MM.1S (cell line): ENCODE data around the gene RAB42.

Experiments
- DNase-seq: peaks from one replicate; pipeline ENCODE4 v3.0.0-alpha.2; 2015
- H2AFZ ChIP-seq: fragments of 300-600 bp; sonication (generic); 2 replicates; pipeline ENCODE4 v1.6.0; 2016; ENCODE audit warnings: antibody characterized with exemption, low read length
- H3F3A ChIP-seq: fragments of 300-600 bp; sonication (generic); 2 replicates; pipeline ENCODE4 v1.6.1; 2016; ENCODE audit warnings: mild to moderate bottlenecking, antibody characterized with exemption, low read length, moderate library complexity, mixed read lengths; ENCODE audit not compliant: insufficient read depth
- H3K27ac ChIP-seq: fragments of 300-600 bp; sonication (generic); 2 replicates; pipeline ENCODE4 v1.5.1; 2016; ENCODE audit warnings: mild to moderate bottlenecking, low read length
- H3K27me3 ChIP-seq: fragments of 300-600 bp; sonication (generic); replicated peaks from 2 replicates; pipeline ENCODE4 v1.6.0; 2016; ENCODE audit warnings: low read length; ENCODE audit not compliant: insufficient read depth
- H3K36me3 ChIP-seq: fragments of 300-600 bp; sonication (generic); replicated peaks from 2 replicates; pipeline ENCODE4 v1.6.1; 2016; ENCODE audit warnings: mild to moderate bottlenecking, low read length, mixed read lengths; ENCODE audit not compliant: insufficient read depth
- H3K4me1 ChIP-seq: fragments of 300-600 bp; sonication (generic); 2 replicates; pipeline ENCODE4 v1.6.1; 2016; ENCODE audit warnings: low read length, mixed read lengths
- H3K4me2 ChIP-seq: fragments of 300-600 bp; sonication (generic); 2 replicates; pipeline ENCODE4 v1.6.0; 2016; ENCODE audit warnings: low read depth, low read length
- H3K4me3 ChIP-seq: fragments of 300-600 bp; sonication (generic); 2 replicates; pipeline ENCODE4 v1.5.1; 2016; ENCODE audit warnings: low read length, mixed read lengths
- H3K79me2 ChIP-seq: fragments of 300-600 bp; sonication (generic); 2 replicates; pipeline ENCODE4 v1.6.1; 2016; ENCODE audit warnings: mixed run types, low read length, mixed read lengths
- H3K9ac ChIP-seq: fragments of 300-600 bp; sonication (generic); 2 replicates; pipeline ENCODE4 v1.6.1; 2016; ENCODE audit warnings: low read length, mixed read lengths
- H3K9me2 ChIP-seq: fragments of 300-600 bp; sonication (generic); replicated peaks from 2 replicates; pipeline ENCODE4 v1.6.1; 2016; ENCODE audit warnings: mild to moderate bottlenecking, low read length, mixed read lengths; ENCODE audit not compliant: insufficient read depth
- H3K9me3 ChIP-seq: fragments of 300-600 bp; sonication (generic); replicated peaks from 2 replicates; pipeline ENCODE4 v1.6.1; 2016; ENCODE audit warnings: mild to moderate bottlenecking, low read length, mixed read lengths; ENCODE audit not compliant: insufficient read depth
- H4K20me1 ChIP-seq: fragments of 300-600 bp; sonication (generic); 2 replicates; pipeline ENCODE4 v1.6.1; 2016; ENCODE audit warnings: mild to moderate bottlenecking, low read length, moderate library complexity, mixed read lengths; ENCODE audit not compliant: insufficient read depth
- EZH2 ChIP-seq: fragments of 300-600 bp; sonication (generic); optimal IDR thresholded peaks from 2 replicates; pipeline ENCODE3; 2017; ENCODE audit warnings: low read depth, mild to moderate bottlenecking, antibody characterized with exemption, low read length, mixed read lengths
- EZH2phosphoT487 ChIP-seq: fragments of 300-600 bp; sonication (generic); IDR thresholded peaks from 2 replicates; pipeline ENCODE4 v1.6.1; 2018; ENCODE audit warnings: antibody characterized with exemption, low read length
- TF ChIP-seq, protein P1 (sequence below): fragments of 300-600 bp; sonication (generic); IDR thresholded peaks from 2 replicates; pipeline ENCODE4 v1.5.1; 2016; ENCODE audit warnings: antibody characterized with exemption, low read length, mixed read lengths

RAB42 gene

DNA sequence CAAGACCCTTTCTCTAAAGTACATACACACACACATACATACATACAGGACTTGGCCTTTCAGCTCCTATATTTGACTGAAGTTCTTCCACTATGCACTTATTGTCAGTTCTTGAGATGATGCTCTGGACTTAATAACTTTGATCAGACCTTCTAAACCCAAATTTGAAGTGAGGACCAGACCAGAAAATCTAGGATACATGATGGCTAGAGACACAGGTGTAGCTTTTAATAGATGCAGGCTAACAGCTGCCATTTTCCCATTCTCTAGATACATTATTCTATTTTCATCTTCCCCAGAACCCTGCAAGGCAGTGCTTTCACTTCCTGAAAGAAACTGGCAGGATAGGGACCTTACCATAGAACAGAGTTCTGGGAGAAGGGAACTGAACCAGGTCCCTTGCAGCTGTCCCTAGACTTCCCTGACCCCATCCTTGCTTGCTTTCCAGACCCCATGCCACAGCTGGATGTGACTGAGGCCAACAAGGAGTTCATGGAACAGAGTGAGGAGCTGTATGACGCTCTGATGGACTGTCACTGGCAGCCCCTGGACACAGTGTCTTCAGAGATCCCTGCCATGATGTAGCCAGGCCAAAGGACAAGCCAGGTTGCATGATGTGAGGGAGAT is 14.9 kb upstream of the RAB42 start:
- H3K36me3 ChIP-seq, result peaks cover 22% of the 10 kb centered on the region
- TF ChIP-seq, protein P1, sequence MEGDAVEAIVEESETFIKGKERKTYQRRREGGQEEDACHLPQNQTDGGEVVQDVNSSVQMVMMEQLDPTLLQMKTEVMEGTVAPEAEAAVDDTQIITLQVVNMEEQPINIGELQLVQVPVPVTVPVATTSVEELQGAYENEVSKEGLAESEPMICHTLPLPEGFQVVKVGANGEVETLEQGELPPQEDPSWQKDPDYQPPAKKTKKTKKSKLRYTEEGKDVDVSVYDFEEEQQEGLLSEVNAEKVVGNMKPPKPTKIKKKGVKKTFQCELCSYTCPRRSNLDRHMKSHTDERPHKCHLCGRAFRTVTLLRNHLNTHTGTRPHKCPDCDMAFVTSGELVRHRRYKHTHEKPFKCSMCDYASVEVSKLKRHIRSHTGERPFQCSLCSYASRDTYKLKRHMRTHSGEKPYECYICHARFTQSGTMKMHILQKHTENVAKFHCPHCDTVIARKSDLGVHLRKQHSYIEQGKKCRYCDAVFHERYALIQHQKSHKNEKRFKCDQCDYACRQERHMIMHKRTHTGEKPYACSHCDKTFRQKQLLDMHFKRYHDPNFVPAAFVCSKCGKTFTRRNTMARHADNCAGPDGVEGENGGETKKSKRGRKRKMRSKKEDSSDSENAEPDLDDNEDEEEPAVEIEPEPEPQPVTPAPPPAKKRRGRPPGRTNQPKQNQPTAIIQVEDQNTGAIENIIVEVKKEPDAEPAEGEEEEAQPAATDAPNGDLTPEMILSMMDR, result no peak
- TF ChIP-seq EZH2phosphoT487, result no peak
- peak overlapping the region; percentile 80 for H3K27ac ChIP-seq

DNA sequence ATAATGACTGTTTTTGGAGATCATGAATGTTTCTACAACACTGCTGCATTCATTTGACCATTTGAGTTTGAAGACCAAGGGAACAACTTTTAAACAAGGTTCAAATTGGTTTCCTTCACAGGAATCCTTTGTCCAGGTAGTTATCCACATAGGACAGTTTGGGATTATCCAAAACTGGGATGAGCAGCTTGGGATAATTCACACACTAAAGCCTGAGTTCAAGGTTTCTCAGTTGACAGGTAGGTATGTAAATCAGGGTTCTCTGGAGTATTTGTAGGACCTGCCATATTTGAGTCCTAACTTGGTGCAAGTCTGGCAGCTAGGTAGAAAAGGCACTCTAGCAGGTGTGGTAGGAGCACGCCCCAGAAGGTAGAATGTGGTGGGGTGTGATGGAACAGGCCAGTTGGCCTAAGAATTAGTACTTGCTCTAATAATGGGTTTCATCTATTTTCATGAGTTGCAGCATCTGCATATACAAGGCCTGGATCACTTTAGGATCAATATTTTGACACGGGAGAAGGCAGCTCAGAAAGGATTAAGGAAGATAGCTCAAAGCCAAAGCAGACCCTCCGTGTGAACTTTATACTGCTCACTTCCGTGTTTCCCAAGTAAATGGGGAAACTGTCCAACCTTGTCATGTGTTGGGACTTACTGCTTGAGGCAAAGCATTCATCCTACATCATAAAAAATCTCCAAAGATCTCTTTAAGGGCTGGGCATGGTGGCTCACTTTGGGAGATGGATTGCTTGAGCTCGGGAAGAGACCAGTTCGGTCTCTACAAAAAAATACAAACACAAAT is 14.1 kb upstream of the RAB42 start:
- H3K4me2 ChIP-seq, result no peak overlapping the region; the same call in 1 of the 2 replicates

More for the DNA sequence above, 14.9 kb upstream of the RAB42 start:
- Histone ChIP-seq H4K20me1 (peaks cover 40% of the 10 kb centered on the region), H3K4me3 (no peak overlapping the region), H3F3A (peaks cover 60% of the 10 kb centered on the region), H3K9me3 (no peaks in the 10 kb centered on the region), H3K79me2 (peaks cover 38% of the 10 kb centered on the region), H3K9me2 (no peaks in the 10 kb centered on the region), H2AFZ (no peak overlapping the region), H3K4me2 (peak overlapping the region; percentile 19; the same call in 1 of the 2 replicates), H3K27me3 (no peaks in the 10 kb centered on the region), H3K9ac (no peak overlapping the region), H3K4me1 (peaks cover 29% of the 10 kb centered on the region)
- DNase-seq, result peak; percentile 21

DNA sequence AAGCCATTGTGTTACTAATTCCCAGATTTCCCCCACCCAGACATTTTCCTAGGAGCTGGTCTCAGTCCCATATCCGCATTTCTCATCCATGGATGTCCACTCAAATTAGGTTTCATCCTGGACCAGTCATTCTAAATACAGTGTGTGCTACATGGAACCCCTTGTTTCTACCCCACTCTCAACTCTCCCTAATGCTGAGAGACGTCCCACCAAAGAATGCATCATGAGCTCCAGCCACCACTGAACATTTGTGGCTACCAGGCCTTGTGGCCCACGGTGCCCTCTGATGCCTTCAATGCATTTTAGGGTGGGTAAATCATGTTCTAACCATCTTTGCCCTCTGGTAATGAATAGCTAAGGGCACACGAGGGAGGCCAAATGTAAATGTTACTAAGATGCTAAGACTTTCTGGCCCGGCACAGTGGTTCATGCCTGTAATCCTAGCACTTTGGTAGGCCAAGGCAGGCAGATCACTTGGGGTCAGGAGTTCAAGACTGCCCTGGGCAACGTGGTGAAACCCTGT is 13.3 kb upstream of the RAB42 start:
- Histone ChIP-seq H3K9me2 (no peaks in the 10 kb centered on the region), H4K20me1 (peaks cover 40% of the 10 kb centered on the region), H3K79me2 (peaks cover 38% of the 10 kb centered on the region), H3K9me3 (no peaks in the 10 kb centered on the region), H3K4me2 (peak overlapping the region; percentile 9; the same call in 1 of the 2 replicates), H3F3A (peaks cover 69% of the 10 kb centered on the region), H3K27ac (peak overlapping the region; percentile 80; the same call in 1 of the 2 replicates), H3K36me3 (peaks cover 22% of the 10 kb centered on the region), H2AFZ (no peak overlapping the region), H3K4me1 (peaks cover 29% of the 10 kb centered on the region), H3K9ac (no peak overlapping the region), H3K27me3 (no peaks in the 10 kb centered on the region), H3K4me3 (no peak overlapping the region)
- TF ChIP-seq, protein P1, result no peak
- TF ChIP-seq EZH2 (no peak), EZH2phosphoT487 (no peak)
- no peak for DNase-seq

More for the DNA sequence above, 14.1 kb upstream of the RAB42 start:
- Histone ChIP-seq H3K9me3 (no peaks in the 10 kb centered on the region), H4K20me1 (peaks cover 40% of the 10 kb centered on the region), H3K27ac (peak overlapping the region; percentile 80; the same call in 1 of the 2 replicates), H3K36me3 (peaks cover 22% of the 10 kb centered on the region), H3F3A (peaks cover 67% of the 10 kb centered on the region), H3K9ac (no peak overlapping the region), H3K4me3 (no peak overlapping the region), H3K4me1 (peaks cover 29% of the 10 kb centered on the region), H3K9me2 (no peaks in the 10 kb centered on the region), H2AFZ (no peak overlapping the region), H3K27me3 (no peaks in the 10 kb centered on the region), H3K79me2 (peaks cover 38% of the 10 kb centered on the region)
- peak; percentile 30 for DNase-seq
- no peak for TF ChIP-seq EZH2phosphoT487
- TF ChIP-seq EZH2, result no peak
- TF ChIP-seq, protein P1, result no peak
